Endodermal cell (in vitro differentiated cells): ENCODE measurements around the gene FBXL5. TPM values are rescaled to one million over a fixed set of nuclear protein-coding genes. Genes with fewer than 3 reads are reported as not detected.
A peak's percentile ranks its signal among the peaks of the same experiment; 100 is the strongest.

ENCODE experiments used
- DNase-seq: peaks from one replicate; pipeline ENCODE4 v3.0.0-alpha.2; 2017
- H3K27ac ChIP-seq: 2 replicates; pipeline ENCODE4 v1.5.1; 2013; ENCODE audit warnings: mild to moderate bottlenecking, low read depth, low read length, moderate library complexity
- H3K27me3 ChIP-seq: 2 replicates; pipeline ENCODE4 v1.6.1; 2013; ENCODE audit warnings: mild to moderate bottlenecking, low read length, moderate library complexity; ENCODE audit not compliant: insufficient read depth, control insufficient read depth, poor library complexity, severe bottlenecking
- H3K36me3 ChIP-seq: 2 replicates; pipeline ENCODE4 v1.7.0; 2013; ENCODE audit warnings: mild to moderate bottlenecking, low read length, moderate library complexity; ENCODE audit not compliant: control insufficient read depth, insufficient read depth
- H3K4me1 ChIP-seq: one replicate; pipeline ENCODE4 v1.7.0; 2013; ENCODE audit warnings: low read length; ENCODE audit not compliant: control insufficient read depth, insufficient read depth
- H3K4me3 ChIP-seq: 2 replicates; pipeline ENCODE4 v1.5.1; 2013; ENCODE audit warnings: mild to moderate bottlenecking, low read length, moderate library complexity
- H3K9ac ChIP-seq: 2 replicates; pipeline ENCODE4 v1.6.1; 2013; ENCODE audit warnings: mild to moderate bottlenecking, low read length, moderate library complexity; ENCODE audit not compliant: poor library complexity, severe bottlenecking; ENCODE audit errors: extremely low read depth
- H3K9me3 ChIP-seq: 2 replicates; pipeline ENCODE4 v1.6.1; 2013; ENCODE audit warnings: mild to moderate bottlenecking, low read length, moderate library complexity; ENCODE audit not compliant: control insufficient read depth
- H3K27ac Mint-ChIP-seq: 2 replicates; pipeline ENCODE4 v1.8.0; 2020; ENCODE audit warnings: mixed read lengths
- H3K27me3 Mint-ChIP-seq: 2 replicates; pipeline ENCODE4 v1.8.0; 2021; ENCODE audit warnings: mild to moderate bottlenecking, mixed read lengths; ENCODE audit not compliant: insufficient read depth
- H3K36me3 Mint-ChIP-seq: 2 replicates; pipeline ENCODE4 v1.8.0; 2020; ENCODE audit warnings: low read depth, mixed read lengths
- H3K4me1 Mint-ChIP-seq: 2 replicates; pipeline ENCODE4 v1.8.0; 2020; ENCODE audit warnings: mixed read lengths
- H3K4me3 Mint-ChIP-seq: 2 replicates; pipeline ENCODE4 v1.8.0; 2020; ENCODE audit warnings: mild to moderate bottlenecking, moderate library complexity, mixed read lengths
- H3K9me3 Mint-ChIP-seq: 2 replicates; pipeline ENCODE4 v1.8.0; 2020; ENCODE audit warnings: mild to moderate bottlenecking, mixed read lengths
- CTCF ChIP-seq: fragments of 200-600 bp; sonication (generic); conservative IDR thresholded peaks from 2 replicates; pipeline ENCODE4 v1.5.0; 2021; ENCODE audit warnings: antibody characterized with exemption, mild to moderate bottlenecking
- WGBS, 2 experiments: methylation state at CpG; one replicate each; pipeline versions ENCODE4 v1.1.5 to v1.1.7; 2013; ENCODE audit warnings: missing lambda C conversion rate in 2 of 2, mixed read lengths in 1 of 2; ENCODE audit not compliant: insufficient coverage in 1 of 2, insufficient read length in 1 of 2; 5-methylcytosine and 5-hydroxymethylcytosine counted together
- total RNA-seq, 2 donors: library from RNA; stranded (reverse); fragmentation: NEBNext Ultra II Directional in 1 of 2; extraction: Animal tissue kit (Norgen Biotek cat#: 25700) in 1 of 2; gene quantifications; 2 replicates in 1 of 2; 3 replicates in 1 of 2; pipeline ENCODE4 v1.2.1, GENCODE V29; 2021

Gene FBXL5
- total RNA-seq, 2 donors from 2014 or later = 60.3 to 88.4 TPM

GRCh38 chr4:15658136-15658770 lies 3.1 kb upstream of the FBXL5 start:
- peaks cover 37% of the 10 kb centered on the region for H3K4me1 Mint-ChIP-seq
- no peaks in the 10 kb centered on the region for H3K36me3 ChIP-seq
- peaks cover 10% of the 10 kb centered on the region for H3K4me1 ChIP-seq
- H3K27me3 ChIP-seq = no peaks in the 10 kb centered on the region
- no peak for TF ChIP-seq CTCF
- H3K9me3 Mint-ChIP-seq = no peaks in the 10 kb centered on the region
- no peaks in the 10 kb centered on the region for H3K36me3 Mint-ChIP-seq
- H3K4me3 Mint-ChIP-seq = no peak overlapping the region
- no peaks in the 10 kb centered on the region for H3K27me3 Mint-ChIP-seq
- WGBS, 2 experiments = 83 to 89% methylated on average over 4 of the region's 4 CpGs
- H3K27ac Mint-ChIP-seq = peak overlapping the region; percentile 14
- H3K9ac ChIP-seq = no peak overlapping the region
- H3K9me3 ChIP-seq = no peaks in the 10 kb centered on the region
- H3K27ac ChIP-seq = no peak overlapping the region
- no peak for DNase-seq
- no peak overlapping the region for H3K4me3 ChIP-seq

GRCh38 chr4:15657366-15657765 lies 2.2 kb upstream of the FBXL5 start:
- Histone ChIP-seq H3K4me1 (peaks cover 10% of the 10 kb centered on the region), H3K36me3 (no peaks in the 10 kb centered on the region), H3K27me3 (no peaks in the 10 kb centered on the region), H3K27ac (no peak overlapping the region), H3K9ac (no peak overlapping the region), H3K9me3 (no peaks in the 10 kb centered on the region), H3K4me3 (no peak overlapping the region)
- no peak overlapping the region for H3K27ac Mint-ChIP-seq
- no peaks in the 10 kb centered on the region for H3K27me3 Mint-ChIP-seq
- H3K36me3 Mint-ChIP-seq = no peaks in the 10 kb centered on the region
- peaks cover 44% of the 10 kb centered on the region for H3K4me1 Mint-ChIP-seq
- no peak for TF ChIP-seq CTCF
- no peak overlapping the region for H3K4me3 Mint-ChIP-seq
- no peaks in the 10 kb centered on the region for H3K9me3 Mint-ChIP-seq
- DNase-seq = no peak

GRCh38 chr4:15656038-15656470 lies 897 bp upstream of the FBXL5 start:
- no peak for DNase-seq
- H3K4me3 Mint-ChIP-seq = peak overlapping the region; percentile 84

More at GRCh38 chr4:15656038-15656470, 897 bp upstream of the FBXL5 start:
- Histone ChIP-seq H3K4me3 (peak overlapping the region; percentile 56), H3K9me3 (no peaks in the 10 kb centered on the region), H3K36me3 (no peaks in the 10 kb centered on the region), H3K4me1 (peaks cover 13% of the 10 kb centered on the region), H3K27ac (peak overlapping the region; percentile 92), H3K27me3 (no peaks in the 10 kb centered on the region), H3K9ac (peak overlapping the region; percentile 63)
- Mint-ChIP-seq H3K36me3 (no peaks in the 10 kb centered on the region), H3K27me3 (no peaks in the 10 kb centered on the region), H3K4me1 (peaks cover 50% of the 10 kb centered on the region), H3K9me3 (no peaks in the 10 kb centered on the region), H3K27ac (peak overlapping the region; percentile 100)
- WGBS, 2 experiments = 77% methylated on average over 7 to 12 of the region's 12 CpGs
- no peak for TF ChIP-seq CTCF
